GM12875 (cell line): ENCODE data around the gene CDK14.

ENCODE experiments used
- H3K4me3 ChIP-seq: one replicate; pipeline ENCODE4 v1.5.1; 2011; ENCODE audit warnings: low read depth, low read length, control low read depth
- CTCF ChIP-seq: IDR thresholded peaks from 2 replicates; pipeline ENCODE4 v1.5.1; 2011; ENCODE audit warnings: low read depth, mild to moderate bottlenecking, control low read depth, inconsistent platforms, low read length, moderate library complexity, borderline replicate concordance; ENCODE audit not compliant: insufficient read depth

The CDK14 gene

GRCh38 chr7:91228327-91228726, 632.2 kb downstream of the CDK14 start:
- TF ChIP-seq CTCF: no peak
- H3K4me3 ChIP-seq: no peak overlapping the region

- no peak overlapping the region for H3K4me3 ChIP-seq
- TF ChIP-seq CTCF: no peak
Measured at GRCh38 chr7:91228927-91229558, 632.9 kb downstream of the CDK14 start.

GRCh38 chr7:91230100-91230499, 634.0 kb downstream of the CDK14 start:
- TF ChIP-seq CTCF: no peak
- no peak overlapping the region for H3K4me3 ChIP-seq

- no peak for TF ChIP-seq CTCF
- no peak overlapping the region for H3K4me3 ChIP-seq
Measured at GRCh38 chr7:91230503-91230902, 634.4 kb downstream of the CDK14 start.

GRCh38 chr7:91233212-91233611, 637.1 kb downstream of the CDK14 start:
- no peak for TF ChIP-seq CTCF
- H3K4me3 ChIP-seq: no peak overlapping the region

GRCh38 chr7:91235211-91235832, 639.2 kb downstream of the CDK14 start:
- no peak for TF ChIP-seq CTCF

GRCh38 chr7:91239171-91239604, 643.1 kb downstream of the CDK14 start:
- H3K4me3 ChIP-seq: no peak overlapping the region

More at GRCh38 chr7:91235211-91235832, 639.2 kb downstream of the CDK14 start:
- H3K4me3 ChIP-seq: no peak overlapping the region

More at GRCh38 chr7:91239171-91239604, 643.1 kb downstream of the CDK14 start:
- TF ChIP-seq CTCF: no peak
